SH-SY5Y (cell line): ENCODE results near the gene CCDC24.

Source experiments
- GATA2 ChIP-seq: IDR thresholded peaks from 2 replicates; pipeline ENCODE4 v1.6.1; 2011; ENCODE audit warnings: mild to moderate bottlenecking, low read depth, low read length
- GATA3 ChIP-seq: IDR thresholded peaks from 2 replicates; pipeline ENCODE4 v1.6.1; 2011; ENCODE audit warnings: low read depth, mild to moderate bottlenecking, low read length, moderate library complexity

Gene CCDC24

DNA sequence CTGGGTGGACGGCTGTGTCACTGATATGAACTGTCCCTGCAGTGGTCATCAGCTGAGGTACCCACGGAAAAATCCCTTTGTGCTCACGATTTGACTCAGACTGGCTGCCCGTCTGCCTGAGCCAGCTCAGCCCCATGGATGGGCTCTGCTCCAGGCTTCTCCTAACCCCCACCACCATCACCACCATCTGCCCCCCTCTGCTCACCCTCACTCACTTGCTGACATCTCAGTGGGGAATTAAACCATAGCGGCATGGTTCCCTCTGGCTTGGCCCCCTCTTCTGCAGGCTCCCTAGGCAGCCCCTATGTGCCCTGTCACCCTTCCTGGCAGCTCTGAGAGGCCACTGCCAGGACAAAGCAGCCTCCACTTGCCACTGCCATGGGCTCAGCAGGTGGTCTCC is 22.6 kb downstream of the CCDC24 start:
- TF ChIP-seq GATA2 (no peak), GATA3 (no peak)

DNA sequence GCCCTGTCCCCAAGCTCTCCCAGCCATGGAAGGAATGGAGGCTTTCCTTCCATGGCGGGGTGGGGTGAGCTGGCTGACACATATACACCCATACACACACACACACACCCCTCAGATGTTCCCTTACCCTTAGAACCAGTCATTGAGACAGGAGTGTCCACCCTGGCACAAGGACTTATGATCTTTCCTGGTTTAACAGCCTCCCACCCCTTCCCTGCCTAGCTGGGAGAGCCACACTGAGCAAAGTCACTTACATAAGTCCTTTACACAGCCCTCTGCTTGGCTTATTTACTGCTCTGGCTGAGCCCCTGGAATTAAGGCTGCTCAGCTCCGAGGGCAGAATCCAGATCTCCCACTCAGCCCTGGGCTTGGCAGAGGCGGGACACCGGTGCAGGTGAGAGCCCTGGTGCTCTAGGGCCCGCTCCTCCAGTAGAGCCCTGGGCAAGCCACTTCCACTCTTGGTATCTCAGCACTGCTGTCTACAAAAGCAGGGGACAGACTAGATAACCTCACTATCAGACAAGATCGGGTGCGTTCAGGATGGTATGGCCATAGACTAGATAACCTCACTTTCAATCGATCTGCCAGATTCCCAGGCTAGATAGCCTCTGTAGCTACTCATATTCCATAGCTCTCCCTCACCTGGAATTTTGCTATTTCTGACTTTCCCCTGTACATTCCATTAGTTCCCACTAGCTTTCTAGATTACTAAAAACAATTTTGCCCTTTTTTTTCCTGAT is 23.1 kb downstream of the CCDC24 start:
- TF ChIP-seq GATA3, result no peak

DNA sequence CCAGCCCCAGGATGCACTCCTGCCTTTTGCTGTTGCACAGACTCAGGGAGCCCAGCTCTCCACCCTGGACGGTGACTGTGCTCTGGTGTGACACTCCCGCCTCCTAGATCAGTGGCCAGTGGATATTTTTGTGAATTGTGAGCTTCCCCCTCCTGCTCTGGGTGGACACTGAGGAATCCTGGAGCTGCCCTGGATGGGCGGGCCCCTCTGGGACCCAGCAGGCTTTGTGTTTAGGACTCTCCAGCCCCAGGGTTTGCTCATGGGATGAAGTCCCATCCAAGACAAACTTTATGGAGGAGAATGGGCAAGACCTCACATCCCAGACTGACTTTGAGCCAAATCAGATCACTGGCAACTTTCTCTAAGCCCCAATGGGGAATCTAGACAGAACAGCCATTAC is 23.8 kb downstream of the CCDC24 start:
- no peak for TF ChIP-seq GATA3
- no peak for TF ChIP-seq GATA2

DNA sequence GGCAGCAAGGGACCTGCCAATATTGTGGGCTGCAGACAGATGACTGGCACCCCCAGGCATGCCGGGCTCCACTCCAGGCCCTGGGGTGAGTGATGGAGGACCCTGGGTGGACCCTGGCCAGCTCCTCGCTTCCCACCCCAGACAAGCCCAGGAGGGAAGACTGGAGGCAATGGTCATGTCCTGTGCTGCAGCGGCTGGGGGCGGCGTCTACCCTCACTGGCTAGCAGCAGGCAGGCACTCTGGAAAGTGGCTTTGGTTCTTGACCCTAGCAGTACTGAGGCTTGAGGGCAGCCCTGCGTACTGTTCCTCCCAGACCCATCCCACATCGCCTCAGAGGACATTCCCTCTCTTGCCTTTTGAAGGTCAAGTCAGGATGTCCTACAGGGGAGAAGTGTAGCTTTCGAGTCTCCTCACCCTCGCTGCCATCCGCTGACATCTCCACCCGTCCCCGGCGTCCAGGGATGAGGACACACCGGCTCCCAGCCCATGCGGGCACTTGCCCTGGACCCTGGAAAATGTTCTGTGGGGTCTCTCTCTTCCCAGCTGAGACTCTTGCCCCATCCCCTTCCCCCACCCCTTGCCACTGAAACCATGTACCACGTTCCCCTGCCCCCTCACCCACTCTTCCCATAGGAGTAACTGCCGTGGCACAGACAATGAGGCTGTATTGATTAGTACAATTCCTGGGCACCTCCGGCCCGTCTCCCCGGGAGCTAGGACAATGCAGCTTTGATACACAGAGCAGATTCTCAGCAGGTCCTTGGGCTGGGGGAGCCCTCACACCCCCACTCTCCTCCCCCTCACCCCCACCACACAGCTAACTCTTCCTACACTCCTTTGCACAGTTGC is 24.9 kb downstream of the CCDC24 start:
- TF ChIP-seq GATA3 (no peak), GATA2 (no peak)

DNA sequence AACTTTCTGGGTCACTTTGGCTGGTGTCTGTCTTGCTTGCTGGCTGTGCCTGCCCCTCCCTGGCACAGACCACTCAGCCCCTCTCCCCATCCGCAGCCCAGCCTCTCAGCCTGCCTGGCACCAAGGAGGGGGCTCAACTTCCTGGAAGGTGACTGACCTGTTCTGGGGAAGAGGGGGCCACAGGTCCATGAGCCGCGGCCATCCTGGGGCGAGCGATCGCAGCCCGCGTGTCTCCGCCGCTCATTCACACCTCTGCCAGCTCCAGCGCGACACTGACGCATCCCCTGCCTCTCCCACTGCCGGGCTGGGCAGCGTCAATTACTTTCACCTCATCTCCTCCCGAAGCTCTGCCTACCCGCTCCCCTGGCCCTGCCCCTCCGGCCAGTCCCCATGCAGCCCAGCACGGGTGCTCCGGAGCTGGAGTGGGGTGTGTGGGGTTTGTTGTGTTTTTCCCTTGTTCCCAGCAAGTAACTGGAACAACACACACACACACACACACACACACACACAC is 25.5 kb downstream of the CCDC24 start:
- no peak for TF ChIP-seq GATA2
- TF ChIP-seq GATA3, result no peak

DNA sequence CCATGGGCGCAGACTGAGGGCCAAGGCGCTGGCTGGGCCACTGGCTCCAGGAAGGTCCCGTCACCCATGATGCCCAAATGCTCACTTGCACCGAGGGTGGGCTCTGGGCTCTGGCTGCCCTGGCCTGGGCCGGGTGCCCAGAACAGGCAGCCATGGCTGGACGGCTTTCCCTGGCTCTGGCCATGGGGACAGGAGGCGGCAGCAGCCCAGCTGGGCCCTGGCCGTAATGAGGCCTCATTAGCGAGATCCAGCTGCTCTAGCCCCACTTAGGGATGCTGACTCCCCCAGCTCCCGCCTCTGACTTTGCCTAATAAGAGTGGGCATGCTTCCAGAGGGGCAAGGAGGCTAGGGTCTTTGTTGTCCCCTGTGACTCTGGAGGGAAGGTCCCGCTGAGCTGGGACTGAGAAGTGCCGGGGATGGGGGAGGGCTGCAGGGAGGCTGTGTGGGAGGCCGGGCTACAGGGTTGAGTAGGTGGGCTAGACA is 28.1 kb downstream of the CCDC24 start:
- TF ChIP-seq GATA3, result no peak
- no peak for TF ChIP-seq GATA2

DNA sequence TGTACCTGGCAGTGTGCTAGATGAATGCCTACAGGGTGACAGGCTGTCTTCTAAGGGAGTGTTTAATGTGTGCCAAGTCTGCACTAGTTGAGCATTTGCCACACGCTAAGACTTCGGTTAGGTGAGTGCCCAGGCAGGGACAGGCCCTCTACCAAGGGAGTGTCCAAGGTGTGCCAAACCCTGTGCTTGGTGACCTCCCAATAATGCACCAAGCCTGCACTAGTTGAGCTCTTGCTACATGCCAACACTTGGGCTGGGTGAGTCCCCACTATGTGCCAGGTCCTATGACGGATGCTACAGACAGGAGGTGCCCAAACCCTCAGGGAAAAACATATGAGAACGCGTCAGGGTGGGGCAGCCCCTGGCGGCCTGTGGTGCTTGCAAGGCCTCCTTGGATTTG is 29.1 kb downstream of the CCDC24 start:
- no peak for TF ChIP-seq GATA2
- no peak for TF ChIP-seq GATA3

DNA sequence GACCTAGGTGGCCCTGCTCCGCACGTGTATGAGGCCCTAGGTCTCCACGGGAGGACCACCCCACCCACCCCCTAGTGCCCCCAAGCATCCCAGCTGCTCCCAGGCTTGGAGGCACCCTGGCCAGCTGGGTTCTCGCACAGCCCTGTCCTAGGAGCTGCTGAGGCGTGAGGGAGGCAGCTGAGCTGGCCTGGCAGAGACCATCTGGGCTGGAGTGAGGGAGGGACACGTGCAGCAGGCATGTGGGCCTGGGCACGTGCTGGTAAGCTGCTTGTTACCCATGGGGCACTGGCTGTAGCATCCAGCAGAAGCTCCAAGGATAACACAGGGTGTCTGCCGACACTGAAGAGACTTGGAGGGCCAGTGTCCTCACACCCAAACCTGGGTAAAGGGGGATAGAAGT is 29.8 kb downstream of the CCDC24 start:
- TF ChIP-seq GATA3 (no peak), GATA2 (no peak)

DNA sequence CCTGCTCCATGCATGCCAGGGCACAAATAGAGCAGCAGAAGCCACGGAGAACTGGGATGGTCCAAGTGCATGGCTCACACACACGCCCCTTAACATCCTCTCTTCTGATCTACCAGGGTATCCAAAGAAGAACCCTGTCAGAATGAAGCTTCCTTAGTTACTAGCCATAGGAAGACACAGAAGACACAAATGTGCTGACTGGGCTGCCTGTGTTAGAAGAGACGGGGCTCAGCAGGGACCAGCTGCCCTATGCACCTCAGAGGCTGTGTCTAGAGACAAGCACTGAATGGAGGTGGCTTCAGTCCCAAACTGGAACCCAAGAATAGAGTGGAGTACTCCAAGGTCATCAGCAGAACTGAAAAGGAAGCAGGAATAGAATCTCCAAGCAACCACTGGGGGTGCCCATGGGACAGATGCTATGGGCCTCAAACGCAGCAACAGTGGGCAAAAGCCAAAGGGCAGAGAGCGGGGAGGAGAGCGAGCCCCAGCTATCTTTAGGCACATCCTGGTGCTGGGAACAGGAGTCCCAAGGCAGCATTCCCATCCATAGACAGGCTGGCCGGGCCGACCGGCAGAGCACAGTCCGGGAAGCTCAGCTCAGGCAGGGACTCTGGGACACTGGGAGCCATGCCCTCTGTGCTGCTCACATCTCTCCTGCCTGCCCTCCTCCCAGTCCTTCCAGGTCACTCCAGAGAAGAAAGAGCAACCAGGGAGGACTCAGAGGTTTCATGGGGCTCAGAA is 30.4 kb downstream of the CCDC24 start:
- no peak for TF ChIP-seq GATA3
- no peak for TF ChIP-seq GATA2

DNA sequence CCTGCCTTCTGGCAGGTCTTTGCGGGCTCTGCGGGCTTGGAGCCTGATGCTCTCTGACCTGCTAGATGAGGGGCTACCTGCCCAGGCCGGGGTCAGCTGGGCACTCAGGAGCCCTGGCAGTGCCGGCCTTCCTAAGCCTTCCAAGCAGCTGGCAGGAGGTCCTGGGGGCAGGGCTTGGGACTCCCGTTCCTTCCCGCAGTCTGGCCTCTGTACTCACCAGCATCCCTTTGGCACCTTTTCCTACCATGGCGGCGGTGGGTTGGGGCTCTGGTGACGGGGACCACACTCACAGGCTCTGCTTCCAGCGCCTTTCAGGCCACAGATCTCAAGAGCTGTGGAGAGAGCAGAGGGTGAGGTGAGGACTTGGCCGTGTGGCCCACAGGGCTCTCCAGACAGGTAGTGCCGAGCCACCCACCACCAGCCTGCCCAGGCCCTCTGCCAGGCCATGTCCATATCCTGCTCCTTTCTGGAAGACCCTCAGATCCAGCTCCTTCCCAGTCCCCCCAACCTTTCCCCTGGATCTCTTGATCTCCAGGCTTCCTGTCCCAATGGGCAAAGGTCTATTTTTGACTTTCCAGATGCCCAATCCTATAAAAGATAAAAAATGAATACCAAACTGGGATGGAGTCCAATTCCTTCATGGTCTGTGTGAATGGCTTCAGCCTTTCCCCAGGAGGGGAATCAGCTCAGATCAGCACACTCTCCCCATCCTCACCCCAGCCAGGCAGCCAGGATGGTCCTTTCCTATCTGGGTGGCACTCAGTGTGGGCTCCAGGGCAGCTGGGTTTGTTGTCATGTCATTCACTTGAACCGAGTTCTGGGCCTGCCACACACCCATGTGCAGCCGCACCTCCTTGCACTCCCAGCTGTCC is 32.9 kb downstream of the CCDC24 start:
- TF ChIP-seq GATA3, result no peak
- peak; percentile 87 for TF ChIP-seq GATA2

DNA sequence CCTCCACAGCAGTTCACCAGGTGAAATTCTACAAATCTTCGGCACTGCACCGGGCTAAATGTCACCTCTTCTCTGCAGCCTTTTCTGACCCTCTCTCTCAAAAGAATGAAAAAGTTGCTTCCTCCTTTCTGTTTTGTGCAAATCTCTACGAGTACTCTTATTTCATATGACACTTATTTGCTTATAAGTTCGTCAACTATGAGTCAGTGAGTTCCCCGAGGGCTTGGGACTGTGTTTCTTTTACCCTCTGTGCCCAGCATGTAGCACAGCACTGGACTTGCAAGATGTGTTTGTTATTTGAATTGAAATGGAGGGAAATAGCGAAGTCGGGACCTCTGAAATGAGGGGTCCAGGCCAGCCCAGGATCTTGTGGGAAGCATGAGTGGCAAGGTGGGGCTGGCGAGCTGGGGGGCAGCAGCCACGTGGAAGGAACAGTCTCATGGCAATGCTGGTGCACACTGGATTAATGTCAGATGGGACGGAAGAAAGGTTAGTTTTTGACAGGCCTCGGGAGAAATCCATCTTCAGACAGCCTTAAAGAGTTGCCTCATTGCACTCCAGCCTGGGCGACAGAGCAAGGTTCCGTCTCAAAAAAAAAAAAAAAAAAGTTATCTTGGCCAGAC is 33.6 kb downstream of the CCDC24 start:
- TF ChIP-seq GATA2 (no peak), GATA3 (no peak)

DNA sequence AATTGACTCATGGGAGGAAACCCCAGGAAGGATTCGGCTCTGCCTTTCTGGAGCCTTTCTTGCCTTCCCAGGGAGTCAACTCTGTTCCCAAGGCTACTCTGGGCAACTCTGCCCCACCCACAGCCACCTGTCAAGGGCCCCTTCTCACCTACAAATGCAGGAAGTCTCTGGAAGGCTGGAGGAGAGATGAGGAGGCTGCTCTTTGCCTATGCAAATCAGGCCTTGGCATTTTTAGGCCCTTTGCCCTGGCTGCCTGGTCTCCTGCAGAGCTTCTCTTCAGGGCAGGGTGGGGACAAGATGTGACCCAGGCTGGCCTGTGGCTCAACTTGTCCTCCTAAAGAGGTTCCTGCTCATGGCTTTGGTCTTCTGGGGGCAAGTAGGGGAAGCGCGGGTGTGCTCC is 34.4 kb downstream of the CCDC24 start:
- TF ChIP-seq GATA3, result no peak
- no peak for TF ChIP-seq GATA2

DNA sequence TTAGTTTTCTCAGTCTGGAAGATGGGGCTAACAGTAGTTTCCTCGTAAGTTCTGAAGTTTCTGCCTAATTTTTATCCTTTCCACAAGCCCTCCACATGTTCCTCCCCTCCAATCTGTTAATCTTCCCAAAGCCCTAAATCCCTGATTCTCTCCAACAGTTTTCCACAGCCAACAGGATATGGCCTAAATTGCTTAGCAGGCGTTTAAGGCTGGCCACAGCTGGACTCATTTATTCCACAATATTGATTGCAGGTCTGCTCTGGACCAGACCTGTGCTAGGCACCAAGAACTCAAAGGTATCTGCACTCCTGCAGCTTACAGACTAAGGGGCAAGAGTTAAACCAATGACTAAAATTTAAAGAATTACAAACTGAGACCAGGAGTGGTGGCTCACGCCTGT is 35.9 kb downstream of the CCDC24 start:
- TF ChIP-seq GATA3 (no peak), GATA2 (no peak)
